KMS-11 (cell line): ENCODE data around the gene CEP128.
"Not testable (repeated sequence)": the region's sequence is repeated elsewhere in the genome, so short reads cannot be mapped to it uniquely, and the experiment has no call there.

ENCODE experiments used
- H2AFZ ChIP-seq: fragments of 200-600 bp; sonication (generic); 2 replicates; pipeline ENCODE4 v1.6.1; 2016; ENCODE audit warnings: antibody characterized with exemption, mixed run types, low read depth
- H3K27ac ChIP-seq: fragments of 200-600 bp; sonication (generic); 2 replicates; pipeline ENCODE4 v1.6.1; 2016; ENCODE audit warnings: mild to moderate bottlenecking, mixed run types
- H3K27me3 ChIP-seq: fragments of 200-600 bp; sonication (generic); 2 replicates; pipeline ENCODE4 v1.6.1; 2017; ENCODE audit warnings: mild to moderate bottlenecking, low read depth, mixed run types, moderate library complexity; ENCODE audit not compliant: insufficient read depth
- H3K36me3 ChIP-seq: fragments of 200-600 bp; sonication (generic); 2 replicates; pipeline ENCODE4 v1.6.1; 2017; ENCODE audit warnings: mild to moderate bottlenecking, mixed run types; ENCODE audit not compliant: insufficient read depth
- H3K4me1 ChIP-seq: fragments of 200-600 bp; sonication (generic); 2 replicates; pipeline ENCODE4 v1.6.1; 2016; ENCODE audit warnings: mild to moderate bottlenecking, low read depth, mixed run types; ENCODE audit not compliant: poor library complexity, severe bottlenecking
- H3K4me2 ChIP-seq: fragments of 200-600 bp; sonication (generic); 2 replicates; pipeline ENCODE4 v1.7.0; 2016; ENCODE audit warnings: mild to moderate bottlenecking, mixed run types
- H3K4me3 ChIP-seq: fragments of 200-600 bp; sonication (generic); IDR thresholded peaks from 2 replicates; pipeline ENCODE4 v1.6.1; 2017; ENCODE audit warnings: low read depth, low read length, mixed read lengths; ENCODE audit not compliant: insufficient read depth
- H3K79me2 ChIP-seq: fragments of 200-600 bp; sonication (generic); 2 replicates; pipeline ENCODE4 v1.6.1; 2016; ENCODE audit warnings: low read depth, mixed run types; ENCODE audit not compliant: insufficient read depth
- H3K9ac ChIP-seq: fragments of 200-600 bp; sonication (generic); 2 replicates; pipeline ENCODE4 v1.6.1; 2016; ENCODE audit warnings: mild to moderate bottlenecking, mixed run types
- H4K20me1 ChIP-seq: fragments of 200-600 bp; sonication (generic); 2 replicates; pipeline ENCODE4 v1.6.1; 2016; ENCODE audit warnings: mild to moderate bottlenecking, mixed run types; ENCODE audit not compliant: insufficient read depth
- CTCF ChIP-seq: fragments of 200-600 bp; sonication (generic); conservative IDR thresholded peaks from 2 replicates; pipeline ENCODE4 v1.6.1; 2017; ENCODE audit warnings: low read depth, mild to moderate bottlenecking, antibody characterized with exemption, low read length, moderate library complexity, mixed read lengths

Gene CEP128

DNA sequence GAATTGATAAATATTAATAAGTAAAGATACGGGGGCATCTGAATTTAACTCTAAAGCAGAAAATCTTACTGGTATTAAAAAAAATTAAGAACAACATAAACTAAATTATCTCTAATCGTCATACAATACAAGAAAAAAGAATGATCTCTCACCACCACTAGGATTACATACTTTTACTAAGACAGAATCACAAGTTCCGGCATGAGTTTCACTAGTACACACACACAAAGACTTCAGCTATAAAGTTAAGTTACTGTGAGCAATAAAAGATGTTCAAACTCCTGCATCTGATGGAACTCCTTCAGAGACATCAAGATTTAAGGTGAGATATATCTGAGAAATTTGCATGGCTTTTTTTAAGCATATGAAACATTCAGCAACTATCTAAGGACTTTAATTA lies 21.9 kb downstream of the CEP128 start:
- no peaks in the 10 kb centered on the region for H3K27me3 ChIP-seq
- H3K4me3 ChIP-seq, result no peak overlapping the region
- no peak overlapping the region for H3K4me2 ChIP-seq
- no peak overlapping the region for H2AFZ ChIP-seq
- H3K36me3 ChIP-seq, result no peaks in the 10 kb centered on the region
- H3K4me1 ChIP-seq, result peaks cover 4% of the 10 kb centered on the region
- H3K27ac ChIP-seq, result no peak overlapping the region
- H3K79me2 ChIP-seq, result no peaks in the 10 kb centered on the region; the same call in 1 of the 2 replicates
- TF ChIP-seq CTCF, result no peak
- no peaks in the 10 kb centered on the region for H4K20me1 ChIP-seq
- H3K9ac ChIP-seq, result no peak overlapping the region

- not testable (repeated sequence) for H3K4me2 ChIP-seq, H4K20me1 ChIP-seq, H3K27me3 ChIP-seq, H3K79me2 ChIP-seq, H3K27ac ChIP-seq, H2AFZ ChIP-seq, H3K4me3 ChIP-seq, H3K9ac ChIP-seq, H3K4me1 ChIP-seq, H3K36me3 ChIP-seq
Observed at GRCh38 chr14:80912013-80912412, 29.5 kb downstream of the CEP128 start.

DNA sequence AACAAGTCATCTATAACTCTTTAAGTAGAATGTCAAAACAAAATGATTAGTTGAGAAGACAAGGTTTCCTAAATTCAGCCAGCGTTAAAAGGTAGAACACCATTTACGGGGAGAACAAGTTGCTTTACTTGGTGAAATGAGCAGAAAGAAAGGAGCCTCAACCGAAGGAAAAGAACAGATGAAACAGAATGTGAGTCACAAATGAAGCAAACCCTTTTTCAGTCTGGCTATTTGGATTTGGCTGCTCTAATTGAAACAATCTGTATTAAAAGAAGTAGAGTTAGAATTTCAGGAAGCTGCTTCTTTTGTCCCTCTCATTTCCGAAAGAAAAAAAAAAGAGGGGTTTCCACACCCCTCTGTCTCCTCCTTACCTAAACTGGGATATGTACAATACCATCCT lies 34.6 kb downstream of the CEP128 start:
- Histone ChIP-seq H3K27me3 (no peaks in the 10 kb centered on the region), H2AFZ (no peak overlapping the region), H3K9ac (no peak overlapping the region), H3K27ac (no peak overlapping the region), H3K4me2 (no peak overlapping the region), H4K20me1 (no peaks in the 10 kb centered on the region), H3K4me1 (peaks cover 9% of the 10 kb centered on the region), H3K36me3 (no peaks in the 10 kb centered on the region), H3K79me2 (no peaks in the 10 kb centered on the region), H3K4me3 (no peak overlapping the region)
- no peak for TF ChIP-seq CTCF

DNA sequence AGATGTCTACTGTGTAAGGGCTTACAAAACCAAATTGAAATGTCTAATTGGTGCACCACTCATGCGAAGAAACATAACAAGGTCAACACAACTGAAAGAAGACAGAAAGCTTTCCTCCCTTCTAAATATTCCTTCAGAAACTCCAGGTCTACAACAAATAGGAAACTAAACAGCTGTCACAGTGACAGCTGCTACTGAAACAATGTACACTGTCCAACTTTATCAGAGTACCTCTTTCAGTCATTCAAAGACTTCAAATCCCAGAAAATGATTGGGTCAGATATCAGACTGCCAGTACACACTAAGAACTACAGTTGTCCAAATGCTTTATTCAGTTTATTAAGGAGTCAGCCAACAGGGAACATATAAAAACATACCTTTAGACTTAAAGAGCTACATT lies 35.2 kb downstream of the CEP128 start:
- Histone ChIP-seq H2AFZ (no peak overlapping the region), H3K4me2 (no peak overlapping the region), H3K4me1 (peaks cover 9% of the 10 kb centered on the region), H3K4me3 (no peak overlapping the region), H3K36me3 (no peaks in the 10 kb centered on the region), H3K9ac (no peak overlapping the region), H3K27me3 (no peaks in the 10 kb centered on the region), H3K27ac (no peak overlapping the region), H4K20me1 (no peaks in the 10 kb centered on the region), H3K79me2 (no peaks in the 10 kb centered on the region)
- no peak for TF ChIP-seq CTCF

DNA sequence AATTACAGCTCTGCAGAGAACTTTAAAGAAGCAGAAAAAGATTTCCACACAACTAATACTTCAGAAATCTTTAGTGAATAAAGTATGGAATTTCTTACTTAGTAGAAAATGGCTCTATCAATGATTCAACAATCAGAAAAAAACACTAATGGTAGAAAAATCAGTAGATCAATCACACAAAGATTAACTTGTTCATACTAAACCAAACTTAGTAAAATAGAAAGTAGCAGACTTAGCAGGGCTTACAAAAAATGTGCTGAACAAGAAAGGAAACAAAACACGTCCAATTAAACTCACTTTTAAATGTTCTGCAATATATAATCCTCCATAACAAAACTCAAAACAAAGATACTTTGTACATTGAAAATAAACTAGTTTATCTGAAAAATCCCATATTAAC lies 38.9 kb downstream of the CEP128 start:
- H3K9ac ChIP-seq, result no peak overlapping the region
- H4K20me1 ChIP-seq, result no peaks in the 10 kb centered on the region
- H3K4me1 ChIP-seq, result peaks cover 9% of the 10 kb centered on the region
- no peaks in the 10 kb centered on the region for H3K79me2 ChIP-seq
- no peak overlapping the region for H3K4me3 ChIP-seq
- no peaks in the 10 kb centered on the region for H3K36me3 ChIP-seq
- H3K27me3 ChIP-seq, result no peaks in the 10 kb centered on the region
- no peak for TF ChIP-seq CTCF
- H3K27ac ChIP-seq, result no peak overlapping the region
- no peak overlapping the region for H2AFZ ChIP-seq
- H3K4me2 ChIP-seq, result no peak overlapping the region
